A549 treated with dexamethasone at 1 μM for 4 hours (cell line): ENCODE data around the gene FAM9C. TPM values are rescaled to one million over a fixed set of nuclear protein-coding genes. Genes with fewer than 3 reads are reported as not detected.

Source experiments
- total RNA-seq: library from RNA; stranded (reverse); fragments of 200-300 nt; extraction: Qiagen RNA extraction; gene quantifications from 5 replicates; pipeline ENCODE4 v1.2.3, GENCODE V29; 2022

The FAM9C gene
- total RNA-seq: 0.05 TPM in 1 of 5 replicates, not detected in the others

GRCh38 chrX:13044441-13044840, at the start of gene FAM9C:
FAM9C (minus strand) TSS chrX:13044620; CDS start chrX:13043789, 831 bp downstream.

Other genes starting within 250 kb of the FAM9C start
- gene TLR7, start 177.5 kb downstream of the FAM9C start, total RNA-seq: not detected in 5 replicates
- not detected in 5 replicates for gene TLR8, start 138.0 kb downstream of the FAM9C start, total RNA-seq
- 4,205 to 8,148 TPM (median 4,544 TPM) in 5 replicates for gene TMSB4X, start 69.5 kb downstream of the FAM9C start, total RNA-seq